GM19025 (cell line): ENCODE results near the gene PRRT4.

Experiments
- ATAC-seq: cut with Tn5 transposase; IDR thresholded peaks from one replicate; pipeline ENCODE4 v1.9.1; 2021; ENCODE audit warnings: mild to moderate bottlenecking, low read depth, moderate library complexity; ENCODE audit not compliant: unreplicated experiment

PRRT4 gene

DNA sequence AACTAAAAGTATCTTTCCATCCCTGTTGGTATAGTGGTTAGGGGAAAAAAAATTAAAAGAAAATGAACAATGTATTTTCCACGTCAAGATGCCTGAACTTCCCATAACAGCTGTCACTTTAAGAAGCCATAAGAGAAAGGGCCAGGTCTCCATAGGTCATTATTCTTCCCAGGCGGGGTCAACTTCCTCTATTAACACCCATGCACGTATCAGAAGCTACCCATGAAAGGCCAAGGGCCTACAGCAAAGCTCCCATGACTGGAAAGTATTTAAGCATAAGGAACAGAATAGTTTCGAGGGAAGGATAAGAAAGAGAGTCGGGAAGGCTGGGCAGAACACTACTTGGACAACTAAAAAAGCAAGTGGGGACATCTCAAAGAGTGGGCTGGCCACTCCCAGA, 57.8 kb downstream of the PRRT4 start:
- no peak for ATAC-seq

DNA sequence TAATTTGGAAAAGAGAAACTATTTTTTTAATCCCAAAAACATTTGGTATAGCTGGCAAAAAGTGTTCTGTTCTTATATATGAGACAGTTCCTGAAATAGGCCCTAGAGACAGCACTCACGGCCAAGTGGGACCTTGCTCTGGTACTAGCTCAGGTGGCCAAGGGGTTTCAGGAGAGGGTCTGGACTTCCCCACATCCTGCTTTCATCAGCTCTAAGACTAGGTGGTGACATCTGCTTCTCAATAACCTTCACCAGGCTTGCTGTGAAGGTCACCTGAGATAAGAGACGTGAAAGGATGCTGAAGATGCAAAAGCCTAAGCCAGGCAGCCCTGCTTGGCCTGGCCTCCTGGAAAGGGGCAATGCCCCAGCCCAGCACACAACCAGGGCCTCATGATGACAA, 58.4 kb downstream of the PRRT4 start:
- no peak for ATAC-seq

DNA sequence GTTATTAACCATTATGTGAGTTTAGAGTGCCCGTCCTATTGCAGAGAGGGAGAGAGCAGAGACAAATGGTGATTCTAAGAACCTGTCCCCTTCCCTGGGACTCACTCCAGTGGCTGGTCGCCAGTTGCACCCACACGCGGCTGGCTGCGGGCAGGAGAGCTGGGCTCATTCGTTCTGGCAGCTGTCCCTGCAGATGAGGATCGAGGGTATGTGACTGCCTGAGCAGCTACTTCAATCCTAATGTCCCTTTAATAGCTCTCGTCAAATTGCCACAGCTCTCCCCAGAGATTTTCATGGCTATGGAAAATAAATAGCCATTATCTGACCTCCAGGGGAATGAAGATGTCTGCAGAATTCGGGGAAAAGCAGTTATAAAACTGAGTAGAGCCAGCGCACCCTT, 59.4 kb downstream of the PRRT4 start:
- ATAC-seq = no peak
